ENCODE results near the gene MEF2D.
A peak's percentile ranks its signal among the peaks of the same experiment; 100 is the strongest.

The MEF2D gene

GRCh38 chr1:156421939-156422601 lies 78.5 kb downstream of the MEF2D start:
- H3K27ac ChIP-seq (ENCODE audit: low read length), result no peak overlapping the region
- H3K79me2 ChIP-seq (ENCODE audit: low read length), result no peaks in the 10 kb centered on the region
- peak overlapping the region; percentile 5; the same call in 1 of the 2 replicates for H3K9ac ChIP-seq (ENCODE audit: low read length)
- H4K20me1 ChIP-seq (ENCODE audit: insufficient read depth, low read length), result no peaks in the 10 kb centered on the region
- H3K27me3 ChIP-seq (replicated peaks; ENCODE audit: insufficient read depth, low read length), result peaks cover 77% of the 10 kb centered on the region
- 0 out of 2 replicates have a peak, but pooled peaks cover 4% of the 10 kb centered on the region for H3K4me1 ChIP-seq (ENCODE audit: low read length)
- no peaks in the 10 kb centered on the region for H3K9me2 ChIP-seq (replicated peaks; ENCODE audit: insufficient read depth, low read length)
- no peak for DNase-seq
- H3K4me2 ChIP-seq (ENCODE audit: low read depth, low read length), result peak overlapping the region; percentile 96
- no peak for TF ChIP-seq CTCF (IDR thresholded peaks at IDR 0.05; ENCODE audit: low read length)
- TF ChIP-seq EZH2phosphoT487 (IDR thresholded peaks at IDR 0.05; ENCODE audit: low read length), result no peak
- TF ChIP-seq EZH2 (optimal IDR thresholded peaks at IDR 0.05; ENCODE audit: low read depth, low read length), result no peak
- H3F3A ChIP-seq (ENCODE audit: insufficient read depth, low read length), result peaks cover 13% of the 10 kb centered on the region; the same call in 1 of the 2 replicates
- peak overlapping the region; percentile 70 for H2AFZ ChIP-seq (ENCODE audit: low read length)
- H3K9me3 ChIP-seq (replicated peaks; ENCODE audit: insufficient read depth, low read length), result no peaks in the 10 kb centered on the region
- H3K36me3 ChIP-seq (replicated peaks; ENCODE audit: insufficient read depth, low read length), result no peaks in the 10 kb centered on the region
- peak overlapping the region; percentile 63 for H3K4me3 ChIP-seq (ENCODE audit: low read length)

- Histone ChIP-seq H3K4me2 (ENCODE audit: low read depth, low read length) (peak overlapping the region; percentile 96), H4K20me1 (ENCODE audit: insufficient read depth, low read length) (no peaks in the 10 kb centered on the region), H3K27me3 (replicated peaks; ENCODE audit: insufficient read depth, low read length) (peaks cover 77% of the 10 kb centered on the region), H3K4me3 (ENCODE audit: low read length) (peak overlapping the region; percentile 63), H3K9me2 (replicated peaks; ENCODE audit: insufficient read depth, low read length) (no peaks in the 10 kb centered on the region), H3F3A (ENCODE audit: insufficient read depth, low read length) (peaks cover 13% of the 10 kb centered on the region; the same call in 1 of the 2 replicates), H3K9ac (ENCODE audit: low read length) (peak overlapping the region; percentile 44), H3K27ac (ENCODE audit: low read length) (peak overlapping the region; percentile 39; the same call in 1 of the 2 replicates), H2AFZ (ENCODE audit: low read length) (peak overlapping the region; percentile 70), H3K4me1 (ENCODE audit: low read length) (0 out of 2 replicates have a peak, but pooled peaks cover 4% of the 10 kb centered on the region), H3K36me3 (replicated peaks; ENCODE audit: insufficient read depth, low read length) (no peaks in the 10 kb centered on the region), H3K79me2 (ENCODE audit: low read length) (no peaks in the 10 kb centered on the region), H3K9me3 (replicated peaks; ENCODE audit: insufficient read depth, low read length) (no peaks in the 10 kb centered on the region)
- peak; percentile 94 for DNase-seq
- no peak for TF ChIP-seq CTCF (IDR thresholded peaks at IDR 0.05; ENCODE audit: low read length)
- TF ChIP-seq EZH2phosphoT487 (IDR thresholded peaks at IDR 0.05; ENCODE audit: low read length), result no peak
- no peak for TF ChIP-seq EZH2 (optimal IDR thresholded peaks at IDR 0.05; ENCODE audit: low read depth, low read length)
Observed at GRCh38 chr1:156421062-156421938, 79.3 kb downstream of the MEF2D start.

GRCh38 chr1:156420205-156421061 lies 80.1 kb downstream of the MEF2D start:
- H3K9me3 ChIP-seq (replicated peaks; ENCODE audit: insufficient read depth, low read length), result no peaks in the 10 kb centered on the region
- H3K27me3 ChIP-seq (replicated peaks; ENCODE audit: insufficient read depth, low read length), result peaks cover 75% of the 10 kb centered on the region
- H3K4me2 ChIP-seq (ENCODE audit: low read depth, low read length), result peak overlapping the region; percentile 96
- no peaks in the 10 kb centered on the region for H4K20me1 ChIP-seq (ENCODE audit: insufficient read depth, low read length)
- H3K4me1 ChIP-seq (ENCODE audit: low read length), result 0 out of 2 replicates have a peak, but pooled peaks cover 4% of the 10 kb centered on the region
- no peak for TF ChIP-seq EZH2phosphoT487 (IDR thresholded peaks at IDR 0.05; ENCODE audit: low read length)
- H3K79me2 ChIP-seq (ENCODE audit: low read length), result no peaks in the 10 kb centered on the region
- peaks cover 13% of the 10 kb centered on the region; the same call in 1 of the 2 replicates for H3F3A ChIP-seq (ENCODE audit: insufficient read depth, low read length)
- no peaks in the 10 kb centered on the region for H3K36me3 ChIP-seq (replicated peaks; ENCODE audit: insufficient read depth, low read length)
- H3K9ac ChIP-seq (ENCODE audit: low read length), result peak overlapping the region; percentile 44
- no peaks in the 10 kb centered on the region for H3K9me2 ChIP-seq (replicated peaks; ENCODE audit: insufficient read depth, low read length)
- H3K4me3 ChIP-seq (ENCODE audit: low read length), result peak overlapping the region; percentile 63
- H3K27ac ChIP-seq (ENCODE audit: low read length), result peak overlapping the region; percentile 39; the same call in 1 of the 2 replicates
- peak; percentile 79 for DNase-seq
- H2AFZ ChIP-seq (ENCODE audit: low read length), result peak overlapping the region; percentile 70

All from MM.1S (cell line).